DMS 273 (cell line): ENCODE measurements around the gene FUCA1.
"Not testable (repeated sequence)": the region's sequence is repeated elsewhere in the genome, so short reads cannot be mapped to it uniquely, and the experiment has no call there.

Experiments used
- DNase-seq: peaks from one replicate; lab custom pipeline; 2025; ENCODE audit not compliant: unreplicated experiment; lab: John Stamatoyannopoulos, UW

FUCA1 gene

GRCh38 chr1:23867895-23868556 is at the start of gene FUCA1:
FUCA1 (minus strand) TSS chr1:23868290; CDS start chr1:23868286, 4 bp downstream.
- peak; percentile 97 for DNase-seq

DNA sequence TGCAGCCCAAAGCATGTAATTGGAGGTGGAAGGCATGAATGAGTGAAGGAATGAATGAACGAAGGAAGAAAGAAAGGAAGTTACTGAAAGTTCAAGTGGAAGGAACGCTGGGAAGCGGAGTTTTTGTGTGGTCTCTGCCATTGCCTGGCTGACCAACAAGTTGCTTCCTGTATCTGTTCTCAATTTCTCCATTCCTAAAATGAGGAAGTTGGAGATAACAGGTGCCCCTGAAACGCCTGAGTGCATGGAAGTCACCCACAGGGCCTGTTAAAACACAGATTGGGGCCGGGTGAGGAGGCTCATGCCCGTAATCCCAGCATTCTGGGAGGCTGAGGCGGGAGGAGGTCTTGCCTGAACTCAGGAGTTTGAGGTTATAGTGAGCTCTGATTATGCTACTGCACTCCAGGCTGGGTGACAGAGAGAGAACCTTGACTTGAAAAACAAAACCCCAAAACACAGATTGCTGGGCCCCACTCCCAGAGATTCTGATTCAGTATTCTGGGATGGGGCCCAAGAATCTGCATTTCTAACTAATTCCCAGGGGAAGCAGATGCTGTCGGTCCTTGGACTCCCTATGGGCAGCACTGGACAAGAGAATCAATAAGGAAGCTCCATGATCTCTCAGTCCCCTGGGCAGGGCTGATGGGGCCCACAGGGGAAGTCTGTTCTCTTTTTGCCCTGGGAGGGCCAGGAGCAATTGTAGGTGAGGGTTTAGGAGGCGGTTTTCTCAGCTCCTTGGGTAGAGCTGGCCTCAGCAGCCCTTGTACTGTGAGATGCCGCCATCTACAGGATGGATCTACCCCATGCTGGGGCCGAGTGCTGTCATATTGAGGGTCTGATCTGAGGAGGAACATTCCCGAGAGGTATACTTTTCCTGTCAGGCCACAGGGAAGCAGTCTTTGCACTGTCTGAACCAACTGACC is 48.4 kb upstream of the FUCA1 start:
- DNase-seq, result peak; percentile 89

DNA sequence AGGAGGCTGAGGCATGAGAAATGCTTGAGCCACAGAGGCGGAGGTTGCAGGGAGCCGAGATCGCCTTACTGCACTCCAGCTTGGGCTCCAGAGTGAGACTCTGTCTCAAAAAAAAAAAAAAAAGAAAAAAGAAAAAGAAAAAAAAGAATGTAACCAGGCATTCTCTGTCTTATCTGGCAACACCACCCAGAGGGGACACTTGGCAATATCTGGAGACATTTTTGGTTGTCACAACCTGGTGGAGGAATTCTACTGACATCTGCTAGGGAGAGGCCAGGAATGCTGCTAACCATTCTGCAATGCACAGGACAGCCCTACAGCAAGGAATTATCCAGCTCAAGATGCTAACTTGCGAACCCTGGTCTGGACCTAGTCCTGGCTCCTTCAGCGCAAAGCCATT is 47.4 kb upstream of the FUCA1 start:
- no peak for DNase-seq

- DNase-seq, result no peak
Observed at GRCh38 chr1:23914921-23915320, 46.8 kb upstream of the FUCA1 start.

GRCh38 chr1:23913212-23913880 is 45.3 kb upstream of the FUCA1 start, which contains the start of gene CNR2:
CNR2 (minus strand) TSS chr1:23913362; CDS start chr1:23875617, 37,745 bp downstream.
- DNase-seq, result no peak

GRCh38 chr1:23911921-23912320 is 43.8 kb upstream of the FUCA1 start:
- no peak for DNase-seq

- DNase-seq, result no peak
Observed at GRCh38 chr1:23910553-23911246, 42.6 kb upstream of the FUCA1 start.

DNA sequence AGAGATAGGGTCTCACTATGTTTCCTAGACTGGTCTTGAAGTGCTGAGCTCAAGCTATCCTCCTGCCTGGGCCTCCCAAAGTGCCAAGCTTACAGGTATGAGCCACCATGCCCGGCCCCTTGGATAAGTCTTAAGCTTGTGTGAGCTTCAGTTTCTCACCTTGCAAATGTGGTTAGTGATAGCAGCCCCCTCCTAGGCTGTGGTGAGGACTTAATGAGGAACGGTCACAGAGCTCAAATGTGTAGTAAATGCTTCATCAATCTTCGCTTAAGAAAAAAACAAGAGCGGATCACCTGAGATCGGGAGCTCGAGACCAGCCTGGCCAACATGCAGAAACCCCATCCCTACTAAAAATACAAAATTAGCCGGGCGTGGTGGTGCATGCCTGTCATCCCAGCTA is 42.1 kb upstream of the FUCA1 start:
- no peak for DNase-seq

GRCh38 chr1:23909412-23909811 is 41.3 kb upstream of the FUCA1 start:
- DNase-seq, result no peak

DNA sequence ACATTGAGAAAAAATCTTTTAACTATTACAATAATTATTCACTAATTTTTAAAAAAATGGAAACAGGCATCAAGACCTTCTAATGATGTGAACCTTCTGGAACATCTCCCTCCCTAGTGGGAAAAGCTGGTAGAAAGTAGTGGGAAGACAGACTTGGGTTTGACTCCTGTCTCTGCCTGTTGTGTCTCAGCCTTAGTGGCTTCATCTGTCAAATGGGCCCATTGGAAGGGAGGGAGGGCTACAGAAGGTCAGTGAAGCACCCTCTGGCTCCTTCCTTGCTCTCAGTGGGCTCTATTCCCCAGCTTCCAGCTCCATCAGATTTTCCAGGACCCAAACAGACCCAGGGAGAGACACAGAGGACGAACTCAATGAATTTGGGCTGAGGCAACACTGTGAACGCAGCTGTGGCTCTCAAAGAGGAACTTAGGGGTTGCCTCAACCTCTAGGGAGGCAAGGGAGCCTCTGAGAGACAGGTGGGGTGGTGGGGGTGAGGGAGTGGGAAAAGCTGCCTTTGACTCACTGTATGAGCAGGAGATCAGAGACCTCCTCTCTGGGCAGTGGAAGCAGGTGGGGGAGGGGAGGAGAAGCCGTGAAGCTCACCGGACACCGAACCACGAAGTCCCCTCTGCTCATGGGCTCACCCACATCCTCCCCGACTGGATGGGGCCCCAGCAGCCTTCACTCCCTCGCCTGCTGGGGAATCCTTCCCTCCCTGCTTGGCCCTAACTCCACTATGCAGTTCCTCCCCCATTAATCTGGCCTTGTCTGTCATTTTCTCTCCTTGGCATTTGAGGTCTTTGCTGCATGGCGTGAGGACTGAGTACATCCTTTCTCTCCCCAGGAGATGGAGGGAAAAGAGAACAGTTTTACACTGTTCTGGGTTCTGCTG is 40.6 kb upstream of the FUCA1 start:
- no peak for DNase-seq

DNA sequence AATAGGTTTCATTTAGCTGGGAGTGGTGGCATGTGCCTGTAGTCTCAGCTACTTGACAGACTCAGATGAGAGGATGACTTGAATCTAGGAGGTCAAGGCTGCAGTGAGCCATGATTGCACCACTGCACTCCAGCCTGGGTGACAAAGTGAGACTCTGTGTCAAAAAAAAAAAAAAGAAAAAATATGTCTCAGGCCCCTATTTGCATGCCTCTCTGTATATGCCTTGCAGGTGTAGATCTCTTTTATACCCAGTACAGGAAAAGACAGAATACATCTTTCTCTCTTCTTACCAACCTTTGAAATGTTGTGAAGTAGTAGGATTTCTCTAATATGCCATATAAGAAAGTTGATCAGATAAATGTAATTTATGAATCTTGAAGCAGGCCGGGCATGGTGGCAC is 38.6 kb upstream of the FUCA1 start:
- no peak for DNase-seq

- peak; percentile 50 for DNase-seq
Observed at GRCh38 chr1:23905461-23906025, 37.5 kb upstream of the FUCA1 start.

- DNase-seq, result no peak
Observed at GRCh38 chr1:23904748-23905357, 36.8 kb upstream of the FUCA1 start.

DNA sequence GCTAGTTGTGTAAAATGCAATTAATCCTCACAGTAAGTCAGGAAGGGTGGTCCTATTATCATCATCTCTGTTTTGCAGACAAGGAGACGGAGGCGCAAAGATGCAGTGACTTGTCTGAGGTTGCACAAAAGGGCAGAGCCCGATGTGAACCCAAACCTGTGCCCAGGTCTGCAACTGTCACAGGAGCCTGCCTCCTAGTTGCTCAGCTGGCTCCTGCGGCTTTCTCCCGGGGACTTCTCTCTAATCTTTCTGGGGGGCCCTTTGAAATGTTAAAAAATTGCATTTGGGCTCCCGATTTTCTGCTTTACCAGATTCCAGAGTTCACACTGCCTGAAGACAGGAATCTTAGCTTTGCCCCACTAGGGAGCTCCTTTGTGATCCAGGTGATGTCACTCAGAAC is 35.7 kb upstream of the FUCA1 start:
- no peak for DNase-seq

DNA sequence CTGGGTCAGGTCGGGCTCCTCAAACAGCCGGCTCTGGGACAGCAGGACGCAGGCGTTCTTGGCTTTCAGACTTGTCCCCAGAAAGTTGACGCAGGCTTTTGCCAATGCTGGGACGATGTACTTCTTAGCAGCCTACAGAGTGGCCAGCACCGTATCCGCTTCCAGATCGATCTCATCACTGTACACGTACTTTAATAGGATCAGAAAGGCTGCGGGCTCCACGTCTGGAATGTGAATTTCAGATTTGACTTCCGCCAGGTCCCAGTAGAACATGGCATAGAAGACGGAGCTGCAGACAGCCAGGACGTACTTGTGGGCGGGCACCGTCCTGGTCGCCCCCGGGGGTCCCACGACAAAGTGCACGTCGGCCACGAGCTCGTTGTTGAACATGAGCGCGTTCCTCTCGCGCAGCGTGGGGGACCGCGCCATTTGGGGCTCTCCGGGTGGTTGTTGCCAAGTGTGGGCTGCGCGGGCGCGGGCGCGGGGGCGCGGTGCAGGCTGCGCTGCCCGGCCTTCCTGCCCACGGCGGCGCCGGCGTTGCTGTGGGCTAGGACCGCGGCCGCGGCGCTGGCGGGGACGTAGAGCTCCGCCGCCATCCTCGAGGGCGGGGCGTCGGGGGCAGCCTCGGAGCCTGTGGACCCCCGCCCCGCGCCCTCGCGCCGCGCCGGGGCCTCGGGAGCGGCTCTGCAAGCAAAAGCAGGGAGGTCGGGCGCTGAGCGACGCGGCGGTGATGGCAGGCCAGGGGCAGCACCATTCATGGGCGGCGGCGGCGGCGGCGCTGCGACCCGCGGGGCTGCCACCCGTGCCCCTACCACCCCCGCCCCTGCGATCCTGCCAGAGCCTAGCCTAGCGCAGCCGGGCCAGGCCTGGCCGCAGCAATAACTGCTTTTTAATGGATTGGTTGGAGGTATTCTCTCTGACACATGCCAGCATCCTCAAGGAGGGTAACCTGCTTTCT is 34.5 kb upstream of the FUCA1 start:
- DNase-seq, result peak; percentile 47

DNA sequence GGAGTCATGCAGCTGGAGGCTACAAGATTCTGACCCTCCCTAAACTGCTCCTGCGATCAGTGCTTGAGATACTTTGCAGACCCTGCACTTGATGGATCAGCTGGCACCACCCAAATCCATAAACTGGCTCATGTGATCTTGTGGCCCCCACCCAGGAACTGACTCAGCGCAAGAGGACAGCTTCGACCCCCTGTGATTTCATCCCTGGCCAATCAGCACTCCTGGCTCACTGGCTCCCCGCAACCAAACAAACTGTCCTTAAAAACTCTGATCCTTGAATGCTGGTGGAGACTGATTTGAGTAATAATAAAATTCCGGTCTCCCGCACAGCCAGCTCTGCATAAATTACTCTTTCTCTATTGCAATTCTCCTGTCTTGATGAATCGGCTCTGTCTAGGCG is 31.9 kb upstream of the FUCA1 start:
- DNase-seq, result not testable (repeated sequence)

- no peak for DNase-seq
Observed at GRCh38 chr1:23899070-23899469, 31.0 kb upstream of the FUCA1 start.

DNA sequence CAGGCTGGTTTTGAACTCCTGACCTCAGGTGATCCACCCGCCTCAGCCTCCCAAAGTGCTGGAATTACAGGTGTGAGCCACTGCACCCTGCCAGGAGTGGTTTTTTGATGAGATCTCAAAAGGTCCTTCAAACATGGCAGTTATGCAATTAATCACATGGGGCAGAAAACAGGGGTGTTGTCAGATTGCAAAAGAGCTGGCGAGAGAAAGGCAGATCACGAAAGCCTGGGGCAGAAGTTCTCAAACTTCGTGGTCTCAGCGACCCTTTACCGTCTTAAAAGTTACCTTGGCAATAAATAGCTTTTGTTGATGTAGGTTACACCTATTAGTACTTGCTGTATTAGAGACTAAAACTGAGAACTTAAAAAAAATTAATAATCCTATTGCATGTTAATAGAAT is 29.0 kb upstream of the FUCA1 start:
- DNase-seq, result no peak
